BLaER1 (cell line): ENCODE data around the gene PCDHGA7.

Source experiments
- H3K27ac ChIP-seq: shearing (Covaris generic); formaldehyde crosslinking; 2 replicates; pipeline ENCODE4 v1.8.1; 2022
- H3K27me3 ChIP-seq: shearing (Covaris generic); formaldehyde crosslinking; 2 replicates; pipeline ENCODE4 v1.8.1; 2022
- H3K36me3 ChIP-seq: shearing (Covaris generic); formaldehyde crosslinking; 2 replicates; pipeline ENCODE4 v1.8.1; 2022
- H3K4me1 ChIP-seq: shearing (Covaris generic); formaldehyde crosslinking; 2 replicates; pipeline ENCODE4 v1.8.1; 2022
- H3K4me2 ChIP-seq: shearing (Covaris generic); formaldehyde crosslinking; 2 replicates; pipeline ENCODE4 v1.8.1; 2022
- H3K4me3 ChIP-seq: shearing (Covaris generic); formaldehyde crosslinking; 2 replicates; pipeline ENCODE4 v1.8.1; 2022
- H3K9ac ChIP-seq: shearing (Covaris generic); formaldehyde crosslinking; 2 replicates; pipeline ENCODE4 v1.8.1; 2022
- H3K9me3 ChIP-seq: shearing (Covaris generic); formaldehyde crosslinking; 2 replicates; pipeline ENCODE4 v1.8.1; 2022
- H4K20me1 ChIP-seq: shearing (Covaris generic); formaldehyde crosslinking; 2 replicates; pipeline ENCODE4 v1.8.1; 2022
- Cebpa-rat ChIP-seq: shearing (Covaris generic); IDR thresholded peaks from 2 replicates; pipeline ENCODE4 v1.8.1; 2022

PCDHGA7 gene

GRCh38 chr5:141434006-141434405 lies 51.5 kb downstream of the PCDHGA7 start:
- Histone ChIP-seq H3K27ac (no peak overlapping the region), H3K9me3 (peaks cover 60% of the 10 kb centered on the region), H3K27me3 (no peaks in the 10 kb centered on the region), H3K4me2 (no peak overlapping the region), H4K20me1 (no peaks in the 10 kb centered on the region), H3K4me3 (no peak overlapping the region), H3K9ac (no peak overlapping the region), H3K4me1 (no peaks in the 10 kb centered on the region), H3K36me3 (no peaks in the 10 kb centered on the region)
- TF ChIP-seq Cebpa-rat: no peak
